ENCODE data around the gene C3AR1.
A peak's percentile ranks its signal among the peaks of the same experiment; 100 is the strongest.
"Not testable (repeated sequence)": the region's sequence is repeated elsewhere in the genome, so short reads cannot be mapped to it uniquely, and the experiment has no call there.

The C3AR1 gene

DNA sequence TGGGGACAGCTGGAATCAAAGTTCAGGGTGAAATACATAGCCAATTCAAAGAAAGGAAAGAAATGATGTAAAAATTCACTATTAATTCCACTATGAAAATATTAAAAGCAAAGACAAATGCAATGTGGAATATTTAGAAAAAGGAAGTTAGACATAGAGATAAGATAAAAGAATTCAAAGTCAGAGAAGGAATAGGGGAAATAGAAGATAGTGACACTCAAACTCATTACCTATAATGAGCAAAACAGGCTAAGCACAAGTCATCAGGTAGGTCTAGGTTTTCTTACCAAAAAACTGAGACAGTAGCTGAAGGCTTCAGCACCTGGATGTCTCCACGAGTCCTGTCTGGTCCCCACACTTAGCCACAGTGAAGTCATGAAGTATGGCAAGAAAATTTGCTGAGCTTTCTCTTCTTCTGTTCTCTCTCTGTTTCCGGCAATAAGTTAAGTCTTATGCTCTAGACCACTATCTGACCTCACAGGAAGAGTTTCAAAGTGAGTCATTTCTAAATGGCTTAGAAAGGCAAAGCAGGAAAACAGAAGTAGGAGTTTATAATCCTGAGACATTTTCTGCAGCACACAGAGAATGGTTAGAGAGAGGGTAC lies at the start of gene C3AR1:
TSS of gene C3AR1 (minus strand) at position 369 of the 604 bp plus-strand sequence. CDS start 6,174 bp downstream, outside the sequence.
- DNase-seq (ENCODE audit: low spot score): peak; percentile 34

- not testable (repeated sequence) for DNase-seq (ENCODE audit: low spot score)
Measured at GRCh38 chr12:8113117-8113516, 47.0 kb upstream of the C3AR1 start.

DNA sequence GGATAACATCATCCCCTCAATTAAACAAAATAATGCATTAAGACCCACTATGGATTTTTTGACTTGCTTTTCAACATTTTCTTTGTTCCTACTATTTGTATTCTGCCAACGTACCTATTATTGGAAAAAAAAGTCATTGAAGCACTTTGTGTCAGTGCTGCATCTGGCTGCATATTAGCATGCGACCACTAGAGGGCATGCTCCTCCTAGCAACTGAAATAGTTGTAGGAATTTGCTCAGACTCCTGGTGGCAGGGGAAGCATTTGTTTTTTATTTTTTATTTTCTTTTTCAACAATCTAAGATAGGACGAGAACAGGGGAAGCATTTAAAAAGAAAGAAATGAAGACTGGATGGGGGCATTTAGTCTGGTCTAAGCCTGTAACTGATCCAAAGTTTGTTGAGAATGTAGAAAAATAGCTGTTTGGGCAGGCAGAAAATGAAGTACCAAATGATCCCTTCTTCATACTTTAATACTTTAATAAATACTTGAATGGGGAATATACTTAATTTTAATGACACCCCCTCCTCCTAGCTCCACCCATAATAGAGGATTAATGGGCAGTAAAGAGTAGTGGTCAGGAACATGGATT lies 42.7 kb upstream of the C3AR1 start:
- peak; percentile 77 for DNase-seq (ENCODE audit: low spot score)

DNA sequence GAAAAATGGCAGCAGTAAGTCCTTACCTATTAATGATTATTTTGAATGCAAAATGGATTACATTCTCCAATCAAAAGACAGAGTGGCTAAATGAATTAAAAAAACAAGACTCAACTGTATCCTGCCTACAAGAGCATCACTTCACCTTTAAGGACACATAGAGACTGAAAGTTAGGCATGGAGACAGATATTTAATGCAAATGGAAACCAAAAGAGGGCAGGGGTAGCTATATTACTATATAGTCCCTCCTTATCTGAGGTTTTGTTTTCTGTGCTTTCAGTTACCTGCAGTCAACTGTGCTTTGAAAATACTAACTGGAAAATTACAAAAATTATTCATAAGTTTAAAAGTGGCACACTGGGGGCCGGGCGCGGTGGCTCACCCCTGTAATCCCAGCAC lies 33.1 kb upstream of the C3AR1 start:
- no peak for DNase-seq (ENCODE audit: low spot score)

DNA sequence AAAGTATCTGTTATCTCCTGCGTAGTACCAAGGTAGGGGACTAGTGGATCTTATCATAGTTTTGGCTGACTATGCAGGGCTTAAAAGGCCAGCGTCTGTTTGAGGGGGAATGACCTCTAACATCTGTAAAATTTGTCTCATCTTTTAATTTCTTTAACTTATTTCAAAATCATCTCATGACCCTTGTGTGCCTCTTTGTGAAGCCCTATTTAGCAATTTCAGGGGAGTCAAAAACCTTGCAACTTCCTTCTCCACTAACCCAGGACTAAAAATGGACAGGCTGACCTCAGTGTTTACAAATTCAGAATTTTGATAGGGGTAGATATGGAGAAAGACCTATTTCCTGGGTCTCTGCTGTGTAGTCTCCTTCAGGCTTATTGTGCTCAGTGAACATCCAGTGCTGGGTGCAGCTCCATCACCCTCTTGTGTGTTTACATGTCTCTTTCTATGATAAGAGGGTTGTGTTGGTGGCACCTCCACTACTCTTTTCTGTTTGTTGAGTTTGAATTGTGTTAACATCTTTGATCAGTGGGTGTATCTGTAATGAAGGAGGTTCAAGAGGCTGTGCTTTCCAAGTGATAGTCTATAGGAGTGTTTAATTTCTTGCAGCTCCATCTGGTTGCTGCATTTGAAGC lies 30.2 kb upstream of the C3AR1 start:
- DNase-seq (ENCODE audit: low spot score): no peak

DNA sequence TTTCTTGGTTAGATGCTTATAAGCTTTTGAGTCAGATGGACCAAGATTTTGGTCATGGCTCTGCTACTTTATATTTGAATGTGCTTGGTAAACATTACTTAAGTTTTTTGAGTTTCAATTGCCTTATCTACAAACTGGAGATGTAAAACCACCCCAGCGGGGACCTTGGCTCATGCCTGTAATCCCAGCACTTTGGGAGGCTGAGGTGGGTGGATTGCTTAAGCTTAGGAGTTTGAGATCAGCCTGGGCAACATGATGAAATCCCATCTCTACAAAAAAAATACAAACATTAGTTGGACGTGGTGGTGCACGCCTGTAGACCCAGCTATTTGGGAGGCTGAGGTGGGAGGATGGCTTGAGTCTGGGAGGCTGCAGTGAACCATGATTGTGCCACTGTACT lies 27.1 kb upstream of the C3AR1 start:
- DNase-seq (ENCODE audit: low spot score): no peak

- no peak for DNase-seq (ENCODE audit: low spot score)
Measured at GRCh38 chr12:8089716-8090115, 23.6 kb upstream of the C3AR1 start.

- DNase-seq (ENCODE audit: low spot score): not testable (repeated sequence)
Measured at GRCh38 chr12:8089277-8089676, 23.1 kb upstream of the C3AR1 start.

GRCh38 chr12:8088574-8088973 lies 22.4 kb upstream of the C3AR1 start:
- DNase-seq (ENCODE audit: low spot score): no peak

DNA sequence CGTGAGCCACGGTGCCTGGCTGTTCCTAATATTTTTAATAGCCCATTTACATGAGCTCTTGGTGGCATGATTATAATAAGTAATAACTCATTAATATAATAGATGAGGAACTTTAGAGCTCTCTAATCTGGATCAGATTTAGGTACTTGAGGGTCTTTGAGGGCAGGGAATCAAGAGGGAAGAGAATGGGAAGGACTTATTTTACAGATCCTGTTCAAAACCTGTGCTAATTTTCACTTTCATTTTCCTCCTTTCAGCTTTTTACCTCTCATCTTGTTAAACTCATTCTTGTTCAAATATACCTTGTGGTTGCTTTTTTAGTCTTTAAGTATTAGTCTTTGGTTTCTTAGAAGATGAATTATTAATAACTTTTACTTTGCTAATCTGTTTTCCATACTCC lies 21.5 kb upstream of the C3AR1 start:
- DNase-seq (ENCODE audit: low spot score): no peak

DNA sequence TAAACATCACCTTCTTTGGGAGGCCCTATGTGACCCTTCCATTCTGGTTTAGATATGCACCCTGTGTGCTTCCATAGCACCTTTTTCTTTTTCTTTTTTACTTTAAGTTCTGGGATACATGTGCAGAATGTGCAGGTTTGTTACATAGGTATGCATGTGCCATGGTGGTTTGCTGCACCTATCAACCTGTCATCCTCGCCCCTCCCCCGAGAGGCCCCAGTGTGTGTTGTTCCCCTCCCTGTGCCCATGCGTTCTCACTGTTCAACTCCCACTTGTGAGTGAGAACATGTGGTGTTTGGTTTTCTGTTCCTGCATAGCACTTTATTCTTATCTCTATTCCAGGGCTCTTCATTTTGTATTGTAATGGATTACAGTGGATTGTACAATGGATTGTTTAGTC lies 18.2 kb upstream of the C3AR1 start:
- DNase-seq (ENCODE audit: low spot score): not testable (repeated sequence)

- no peak for DNase-seq (ENCODE audit: low spot score)
Measured at GRCh38 chr12:8082808-8083100, 16.6 kb upstream of the C3AR1 start.

DNA sequence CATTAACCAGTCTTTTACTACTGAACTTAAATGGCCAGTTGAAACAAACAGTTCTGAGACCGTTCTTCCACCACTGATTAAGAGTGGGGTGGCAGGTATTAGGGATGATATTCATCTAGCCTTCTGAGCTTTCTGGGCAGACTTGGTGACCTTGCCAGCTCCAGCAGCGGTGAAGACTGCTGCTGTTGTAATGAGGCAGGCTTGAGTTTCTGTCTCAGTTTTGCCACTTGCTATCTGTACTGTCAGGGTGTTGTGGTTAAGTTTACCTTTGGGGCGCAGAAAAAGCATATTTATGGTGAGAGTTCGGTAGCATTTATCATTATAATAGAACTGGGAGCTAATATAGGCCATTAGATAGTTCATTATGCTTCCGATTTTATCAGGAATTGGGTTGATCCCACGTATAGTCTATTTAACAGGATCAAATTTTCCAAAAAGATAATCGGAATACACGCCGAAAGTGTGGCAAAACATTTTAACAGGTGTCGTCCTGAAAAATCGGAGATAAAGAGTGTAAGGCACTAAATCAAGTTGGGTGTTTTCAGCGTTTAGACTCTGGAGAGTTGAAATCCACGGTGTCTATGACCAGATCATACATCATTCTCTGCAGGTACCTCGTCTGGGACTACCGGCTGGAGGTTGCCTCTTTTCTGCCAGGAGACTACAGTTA lies 15.2 kb upstream of the C3AR1 start:
- DNase-seq (ENCODE audit: low spot score): peak; percentile 16

- DNase-seq (ENCODE audit: low spot score): no peak
Measured at GRCh38 chr12:8080120-8080519, 14.0 kb upstream of the C3AR1 start.

DNA sequence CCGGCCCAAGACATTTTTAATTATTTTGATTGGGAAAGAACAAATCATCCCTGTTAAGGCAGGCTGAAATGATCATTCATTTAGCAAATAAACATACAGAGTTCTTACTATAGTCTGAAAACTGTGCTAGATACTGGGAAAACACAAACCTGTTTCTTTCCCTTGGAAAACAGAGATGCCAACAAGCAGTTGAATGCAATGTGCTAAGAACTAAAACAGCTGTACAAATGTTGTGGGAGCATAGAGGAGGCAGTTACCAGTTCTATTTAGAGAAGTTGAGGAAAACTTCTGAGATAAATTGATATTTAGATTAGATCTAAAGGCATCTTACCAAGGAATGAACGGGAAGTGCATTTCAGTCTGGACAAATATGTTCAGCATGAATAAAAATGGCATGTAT lies 12.8 kb upstream of the C3AR1 start:
- no peak for DNase-seq (ENCODE audit: low spot score)

GRCh38 chr12:8078398-8078797 lies 12.2 kb upstream of the C3AR1 start:
- DNase-seq (ENCODE audit: low spot score): no peak

DNA sequence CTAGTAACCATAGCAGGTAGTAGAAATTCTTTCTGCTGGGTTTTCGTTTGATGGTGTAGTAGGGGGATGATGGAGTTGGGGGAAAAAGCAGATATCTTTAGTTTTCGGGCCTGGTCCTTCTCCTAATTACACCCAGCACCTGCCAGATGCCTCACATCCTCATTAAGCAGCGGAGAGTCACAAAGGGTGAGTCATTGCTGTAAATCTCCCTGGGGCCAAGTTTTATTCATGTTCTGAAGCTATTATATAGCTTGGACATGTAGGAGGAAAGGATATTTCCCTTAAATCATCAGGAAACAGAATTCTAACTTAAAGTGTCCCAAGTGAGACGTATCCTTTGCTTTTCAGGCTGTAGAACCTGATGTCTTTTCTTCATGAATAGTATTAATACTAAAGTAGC lies 11.0 kb upstream of the C3AR1 start:
- DNase-seq (ENCODE audit: low spot score): no peak

- DNase-seq (ENCODE audit: low spot score): no peak
Measured at GRCh38 chr12:8076366-8076765, 10.2 kb upstream of the C3AR1 start.

- DNase-seq (ENCODE audit: low spot score): no peak
Measured at GRCh38 chr12:8075935-8076334, 9.8 kb upstream of the C3AR1 start.

DNA sequence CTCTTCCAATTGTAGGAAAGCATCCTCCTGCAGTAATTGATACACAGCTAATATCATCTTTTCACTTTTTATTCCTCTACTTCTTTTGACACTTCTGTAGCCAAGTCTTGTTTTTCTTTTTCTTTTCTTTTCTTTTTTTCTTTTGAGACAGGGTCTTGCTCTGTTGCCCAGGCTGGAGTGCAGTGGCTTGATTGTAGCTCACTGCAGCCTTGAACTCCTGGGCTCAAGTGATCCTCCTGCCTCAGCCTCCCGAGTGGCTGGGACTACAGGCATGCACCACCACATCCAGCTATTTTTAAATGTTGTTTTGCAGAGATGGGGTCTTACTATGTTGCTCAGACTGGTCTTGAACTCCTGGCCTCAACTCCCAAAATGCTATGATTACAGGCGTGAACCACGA lies 5.7 kb upstream of the C3AR1 start:
- DNase-seq (ENCODE audit: low spot score): not testable (repeated sequence)

DNA sequence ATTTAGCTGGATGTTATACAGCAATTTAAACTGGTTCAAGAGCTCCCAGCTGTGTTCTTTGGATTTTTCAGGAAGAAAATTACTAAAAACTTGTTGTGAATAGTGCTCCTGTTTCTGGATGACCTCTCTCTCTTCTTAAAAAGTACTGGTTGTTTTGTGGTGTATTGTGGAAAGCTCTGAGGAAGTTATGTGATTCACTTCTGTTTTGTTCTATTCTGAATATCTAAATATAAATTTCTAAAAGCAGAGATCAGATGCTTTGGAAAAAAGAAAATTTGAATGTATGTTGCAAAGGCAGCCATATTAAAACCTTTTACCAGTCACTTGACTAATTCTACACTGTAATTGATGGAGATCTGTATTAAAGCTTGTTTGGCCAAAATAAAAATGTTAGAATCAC lies 3.4 kb upstream of the C3AR1 start:
- DNase-seq (ENCODE audit: low spot score): no peak

GRCh38 chr12:8064131-8064530 lies 2.0 kb downstream of the C3AR1 start:
- DNase-seq (ENCODE audit: low spot score): no peak

DNA sequence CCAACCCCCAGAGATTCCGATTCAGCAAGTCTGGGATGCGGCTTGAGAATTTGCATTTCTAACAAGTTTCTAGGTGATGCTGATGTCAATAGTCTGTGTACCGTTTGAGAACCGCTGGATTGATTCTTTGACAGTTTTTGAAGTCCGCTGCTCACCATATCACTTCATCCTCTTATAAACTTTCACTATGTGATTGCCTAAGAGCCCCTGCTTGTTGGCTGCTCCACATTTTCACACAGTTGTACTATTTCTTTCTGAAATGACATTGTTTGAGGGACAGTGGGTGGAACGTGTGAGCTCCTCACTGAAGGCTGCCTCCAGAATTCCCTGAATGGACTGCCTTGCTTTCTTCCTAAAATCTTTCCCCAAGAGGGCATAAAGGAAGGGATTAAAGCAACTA lies 7.7 kb downstream of the C3AR1 start:
- no peak for DNase-seq (ENCODE audit: low spot score)

All from putamen (tissue), 1 donor.